GM18526 (cell line): Measurements from ENCODE around the gene NTRK3.

ENCODE experiments used
- POLR2A ChIP-seq: IDR thresholded peaks from 3 replicates; pipeline ENCODE4 v1.6.1; 2011; ENCODE audit not compliant: insufficient read length; ENCODE audit errors: extremely low read depth

The NTRK3 gene

DNA sequence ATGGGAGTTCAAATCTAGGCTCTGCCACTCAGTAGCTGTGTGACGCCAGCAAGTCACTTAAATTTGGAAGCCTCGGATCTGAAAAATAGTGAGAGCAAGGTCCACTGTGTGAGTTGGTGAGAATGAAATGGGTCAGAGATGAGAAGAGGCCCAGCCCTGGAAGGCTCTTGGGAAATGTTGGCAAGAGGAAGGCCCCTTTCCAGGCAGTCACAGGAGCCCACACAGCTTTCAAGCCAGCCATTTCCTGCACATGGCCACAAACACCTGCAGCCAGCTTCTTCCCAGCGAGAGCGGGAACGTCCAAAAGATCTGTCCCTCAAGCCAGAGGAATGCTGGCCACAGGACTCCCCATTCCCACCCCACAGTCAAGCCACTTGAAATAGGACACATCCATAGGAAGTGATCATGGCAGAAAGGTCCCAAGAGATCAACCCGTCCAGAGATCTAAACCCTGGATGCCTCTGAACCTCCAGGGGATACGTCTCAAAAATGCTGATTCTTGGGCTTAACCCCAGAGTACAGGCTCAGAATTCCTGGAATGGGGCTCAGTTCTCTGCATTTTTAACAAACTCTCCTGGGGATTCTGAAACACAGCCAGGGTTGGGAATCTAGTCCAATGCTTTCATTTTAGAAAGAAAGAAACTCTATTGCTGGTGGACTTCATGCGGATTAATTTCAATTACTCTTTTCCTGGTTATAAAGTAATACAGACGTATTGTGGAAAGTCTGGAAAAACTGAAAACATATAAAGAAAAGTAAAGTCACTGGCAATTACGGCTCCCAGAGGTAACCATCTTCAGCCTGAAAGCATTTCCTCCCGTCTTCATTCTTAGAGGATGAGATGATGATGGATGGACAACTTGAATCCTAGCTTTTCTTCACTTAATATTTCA is 35.9 kb downstream of the NTRK3 start:
- no peak for TF ChIP-seq POLR2A

GRCh38 chr15:88219623-88220022 is 36.9 kb downstream of the NTRK3 start:
- TF ChIP-seq POLR2A, result no peak

- no peak for TF ChIP-seq POLR2A
Measured at GRCh38 chr15:88218557-88219221, 37.9 kb downstream of the NTRK3 start.

- no peak for TF ChIP-seq POLR2A
Measured at GRCh38 chr15:88215066-88215648, 41.4 kb downstream of the NTRK3 start.

DNA sequence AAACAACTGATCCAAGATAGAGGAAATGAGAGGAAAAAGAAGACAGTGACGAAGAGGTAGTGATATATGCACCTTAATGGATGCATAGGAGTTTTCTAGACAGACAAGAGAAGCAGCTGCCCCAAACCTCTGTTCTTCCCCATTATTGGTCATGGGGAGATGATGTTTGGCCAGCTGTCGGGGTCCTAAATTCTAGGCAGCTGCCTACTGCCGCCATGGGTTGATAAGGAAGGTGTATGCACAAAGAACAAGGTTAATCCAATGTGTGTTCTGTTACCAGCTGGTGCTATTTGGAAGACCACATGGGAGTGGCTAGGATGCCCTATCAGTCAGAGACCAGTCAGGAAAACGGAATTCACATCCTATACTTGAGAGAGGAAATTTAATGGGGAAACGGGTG is 47.4 kb downstream of the NTRK3 start:
- TF ChIP-seq POLR2A, result no peak

DNA sequence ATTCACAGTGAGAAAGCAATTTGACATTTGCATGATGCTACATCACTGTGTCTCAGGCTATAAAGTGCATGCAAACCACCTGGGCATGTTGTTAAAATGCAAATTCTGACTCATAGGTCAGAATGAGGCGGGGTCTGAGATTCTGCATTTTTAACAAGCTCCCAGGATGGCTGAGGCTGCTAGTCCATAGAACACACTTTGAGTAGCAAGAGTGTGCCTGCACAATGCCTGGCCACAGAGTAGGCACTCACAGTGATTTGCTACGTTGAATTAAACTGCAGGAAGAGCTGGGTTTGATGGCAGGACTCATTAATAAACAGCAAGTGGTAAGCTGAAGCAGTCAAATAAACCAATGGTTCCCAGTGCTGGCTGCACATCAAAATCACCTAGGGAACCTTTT is 48.1 kb downstream of the NTRK3 start:
- no peak for TF ChIP-seq POLR2A

DNA sequence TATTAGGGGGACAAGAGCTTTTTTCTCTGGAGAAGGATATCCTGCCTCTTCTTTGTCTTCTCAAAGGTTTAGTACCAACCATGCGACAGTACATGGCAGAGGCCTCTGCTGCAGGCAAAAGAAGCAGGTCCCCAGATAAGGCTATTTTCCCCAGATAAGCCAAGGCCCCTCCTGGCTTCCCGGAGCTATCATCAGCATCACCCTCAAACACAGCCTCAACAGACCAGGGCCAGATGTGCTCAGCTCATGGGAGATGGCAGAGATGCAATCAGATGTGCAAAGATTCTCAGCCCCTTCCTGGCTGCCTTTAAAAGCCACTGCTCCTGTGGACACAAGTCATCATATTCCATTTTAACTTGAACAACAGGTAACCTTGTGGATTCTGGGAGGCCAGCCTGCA is 49.0 kb downstream of the NTRK3 start:
- TF ChIP-seq POLR2A, result no peak

- no peak for TF ChIP-seq POLR2A
Measured at GRCh38 chr15:88204584-88204983, 52.0 kb downstream of the NTRK3 start.

DNA sequence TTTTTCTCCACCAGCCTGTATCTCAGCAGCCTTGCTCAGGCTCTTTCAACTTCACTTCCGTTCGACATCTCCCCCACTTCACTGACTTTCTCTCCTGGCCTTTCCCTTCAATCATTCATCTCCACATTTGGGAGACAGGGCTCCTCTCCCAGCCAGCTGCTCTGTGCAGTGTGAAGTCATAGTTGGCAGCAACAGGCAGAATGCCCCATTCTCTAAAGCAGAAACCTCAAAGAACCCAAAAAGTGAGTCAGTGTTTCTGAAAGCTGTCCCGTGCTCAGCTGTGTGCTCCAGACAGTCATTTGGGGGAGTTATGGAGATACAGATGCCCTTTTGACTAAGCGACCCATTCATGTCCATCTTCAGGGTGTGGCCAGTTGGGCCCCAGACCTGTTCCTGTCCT is 54.3 kb downstream of the NTRK3 start:
- no peak for TF ChIP-seq POLR2A

GRCh38 chr15:88201207-88201606 is 55.3 kb downstream of the NTRK3 start:
- no peak for TF ChIP-seq POLR2A

GRCh38 chr15:88196961-88197360 is 59.6 kb downstream of the NTRK3 start:
- TF ChIP-seq POLR2A, result no peak

DNA sequence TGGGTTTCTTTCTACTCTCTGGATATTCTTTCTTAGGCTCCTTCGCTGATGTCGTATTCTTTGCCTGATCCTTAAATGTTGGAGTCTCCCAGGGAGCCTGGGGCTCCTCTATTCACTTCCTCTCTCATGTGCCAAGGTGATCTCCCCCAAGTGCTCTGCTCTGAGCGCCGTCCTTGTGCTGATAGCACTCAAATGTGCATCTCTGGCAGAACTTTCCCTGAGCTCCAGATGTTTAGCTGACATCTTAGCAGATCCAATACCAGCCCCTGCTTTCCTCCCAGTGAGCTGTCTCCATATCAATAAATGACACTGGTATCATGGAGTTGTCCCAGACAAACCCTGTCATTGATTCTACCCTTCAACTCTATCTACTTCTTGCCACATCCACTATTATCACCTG is 62.4 kb downstream of the NTRK3 start:
- no peak for TF ChIP-seq POLR2A

DNA sequence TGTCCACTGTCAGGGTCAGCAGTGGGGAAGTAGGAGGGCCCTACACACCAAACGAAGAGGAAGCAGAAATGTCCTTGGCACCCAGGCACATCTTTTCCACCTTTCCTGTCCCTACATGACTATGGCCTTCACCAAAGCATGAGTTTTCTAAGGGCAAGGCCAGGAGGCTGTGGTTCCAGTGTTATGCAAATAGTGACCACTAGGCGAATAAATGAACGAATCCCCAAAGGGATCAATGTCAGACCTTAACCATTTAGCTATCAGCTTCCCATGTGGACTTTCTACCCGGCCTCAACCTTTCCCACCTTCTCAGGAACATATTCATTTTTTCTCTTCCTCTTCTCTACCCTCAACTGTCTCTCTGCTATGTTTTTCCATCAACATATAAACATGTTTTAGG is 63.1 kb downstream of the NTRK3 start:
- TF ChIP-seq POLR2A, result no peak

GRCh38 chr15:88191812-88192165 is 64.8 kb downstream of the NTRK3 start:
- TF ChIP-seq POLR2A, result no peak

GRCh38 chr15:88190232-88190631 is 66.3 kb downstream of the NTRK3 start:
- TF ChIP-seq POLR2A, result no peak

DNA sequence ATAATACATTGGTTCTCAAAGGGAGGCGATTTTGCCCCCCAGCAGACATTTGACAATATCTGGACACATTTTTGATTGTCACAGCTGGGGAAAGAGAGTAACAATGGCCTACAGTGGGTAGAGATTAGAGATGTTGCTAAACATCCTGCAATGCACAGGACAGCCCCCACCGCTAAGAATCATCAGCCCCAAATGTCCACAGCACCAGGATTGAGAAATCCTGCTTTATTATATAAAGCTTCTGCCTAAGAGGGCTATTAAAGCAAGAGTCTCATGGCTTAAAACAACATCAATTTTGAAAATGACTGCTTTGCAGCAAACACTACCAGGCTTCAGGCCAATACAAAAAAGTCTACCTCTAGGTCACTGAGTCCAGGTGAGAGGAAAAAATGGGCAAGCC is 68.2 kb downstream of the NTRK3 start:
- no peak for TF ChIP-seq POLR2A
